Activated T-cell treated with anti-CD3 and anti-CD28 coated beads, Interleukin-2, amount 50 U/mL, for 1 hour (primary cell): ENCODE results near the gene ZSCAN16.
"Not testable (repeated sequence)": the region's sequence is repeated elsewhere in the genome, so short reads cannot be mapped to it uniquely, and the experiment has no call there.

Source experiments
- DNase-seq: peaks from one replicate; pipeline ENCODE4 v3.0.0-alpha.2; 2020

ZSCAN16 gene

DNA sequence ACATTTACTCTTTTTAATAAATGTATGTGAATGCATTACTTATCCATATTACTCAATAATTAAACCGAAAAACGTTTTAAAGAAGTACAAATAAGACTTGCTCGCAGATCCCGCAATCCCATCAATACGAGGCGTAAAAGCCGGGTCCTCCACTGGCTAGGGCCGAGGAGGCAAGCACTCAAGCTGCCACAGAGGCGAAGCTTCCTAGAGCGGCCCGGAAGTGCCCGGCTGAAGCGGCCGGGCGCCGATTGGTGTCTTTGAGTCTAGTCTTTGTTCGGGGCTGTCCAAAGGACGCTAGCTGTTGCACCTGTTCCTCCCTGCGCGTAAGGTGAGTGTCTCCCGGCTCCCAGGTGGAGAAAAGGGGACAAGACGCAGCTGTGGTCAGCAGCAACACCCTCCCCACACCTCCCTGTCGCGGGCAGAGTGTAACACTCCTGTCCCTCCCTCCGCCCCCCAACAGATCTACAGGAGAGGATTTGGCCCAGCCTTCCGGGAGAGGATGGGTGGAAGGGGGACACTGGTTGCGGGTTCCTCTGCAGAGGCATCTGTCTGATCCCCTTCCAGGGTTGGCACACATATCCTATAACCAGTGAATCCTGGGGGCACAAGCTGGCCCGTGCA lies at the start of gene ZSCAN16:
ZSCAN16 (plus strand) TSS at position 260 of the 621 bp plus-strand sequence. CDS start 835 bp downstream, outside the sequence.
- peak; percentile 79 for DNase-seq

DNA sequence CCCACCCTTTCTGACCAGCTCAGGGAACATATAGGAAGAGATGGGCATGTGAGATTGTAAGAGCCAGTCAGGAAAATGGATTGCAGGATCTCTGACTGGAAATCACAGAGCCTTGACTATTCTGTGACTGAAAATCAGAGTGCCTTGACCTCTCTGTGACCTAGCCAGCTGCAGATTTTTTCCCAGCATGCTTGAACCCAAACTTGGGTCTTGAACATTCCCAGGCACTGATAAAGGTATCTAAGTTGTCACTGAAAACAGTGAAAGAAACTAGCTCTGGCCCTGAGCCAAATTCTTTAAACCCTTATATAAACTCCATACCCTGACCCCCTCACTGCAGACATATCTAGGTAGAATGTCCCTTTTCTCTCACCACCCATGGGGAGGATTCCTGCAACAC lies 46.4 kb upstream of the ZSCAN16 start:
- DNase-seq, result no peak

DNA sequence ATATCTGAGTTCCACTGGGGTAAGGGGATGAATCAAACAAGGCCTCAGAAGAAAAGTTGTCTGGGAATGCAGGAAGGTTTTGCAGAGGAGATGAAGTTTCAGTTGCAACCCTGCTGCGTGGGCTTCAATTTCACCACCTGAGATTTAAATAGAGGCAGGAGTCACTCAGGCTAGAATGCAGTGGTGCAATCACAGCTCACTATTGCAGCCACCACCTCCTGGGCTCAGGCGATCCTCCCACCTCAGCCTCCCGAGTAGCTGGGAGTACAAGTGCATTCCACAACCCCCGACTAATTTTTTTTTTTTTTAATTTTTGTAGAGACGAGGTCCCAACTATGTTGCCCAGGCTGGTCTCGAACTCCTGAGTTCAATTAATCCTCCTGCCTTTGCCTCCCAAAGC lies 45.6 kb upstream of the ZSCAN16 start:
- DNase-seq, result no peak

DNA sequence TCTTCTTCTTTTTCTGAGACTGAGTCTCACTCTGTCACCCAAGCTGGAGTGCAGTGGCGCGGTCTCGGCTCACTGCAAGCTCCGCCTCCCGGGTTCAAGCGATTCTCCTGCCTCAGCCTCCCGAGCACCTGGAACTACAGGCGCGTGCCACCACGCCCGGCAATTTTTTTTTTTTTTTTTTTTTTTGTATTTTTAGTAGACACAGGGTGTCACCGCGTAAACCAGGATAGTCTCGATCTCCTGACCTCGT lies 44.1 kb upstream of the ZSCAN16 start, which contains the start of gene ZNF165:
ZNF165 (plus strand) TSS at position 188 of the 250 bp plus-strand sequence. CDS start 4,913 bp downstream, outside the sequence.
- DNase-seq, result not testable (repeated sequence)

DNA sequence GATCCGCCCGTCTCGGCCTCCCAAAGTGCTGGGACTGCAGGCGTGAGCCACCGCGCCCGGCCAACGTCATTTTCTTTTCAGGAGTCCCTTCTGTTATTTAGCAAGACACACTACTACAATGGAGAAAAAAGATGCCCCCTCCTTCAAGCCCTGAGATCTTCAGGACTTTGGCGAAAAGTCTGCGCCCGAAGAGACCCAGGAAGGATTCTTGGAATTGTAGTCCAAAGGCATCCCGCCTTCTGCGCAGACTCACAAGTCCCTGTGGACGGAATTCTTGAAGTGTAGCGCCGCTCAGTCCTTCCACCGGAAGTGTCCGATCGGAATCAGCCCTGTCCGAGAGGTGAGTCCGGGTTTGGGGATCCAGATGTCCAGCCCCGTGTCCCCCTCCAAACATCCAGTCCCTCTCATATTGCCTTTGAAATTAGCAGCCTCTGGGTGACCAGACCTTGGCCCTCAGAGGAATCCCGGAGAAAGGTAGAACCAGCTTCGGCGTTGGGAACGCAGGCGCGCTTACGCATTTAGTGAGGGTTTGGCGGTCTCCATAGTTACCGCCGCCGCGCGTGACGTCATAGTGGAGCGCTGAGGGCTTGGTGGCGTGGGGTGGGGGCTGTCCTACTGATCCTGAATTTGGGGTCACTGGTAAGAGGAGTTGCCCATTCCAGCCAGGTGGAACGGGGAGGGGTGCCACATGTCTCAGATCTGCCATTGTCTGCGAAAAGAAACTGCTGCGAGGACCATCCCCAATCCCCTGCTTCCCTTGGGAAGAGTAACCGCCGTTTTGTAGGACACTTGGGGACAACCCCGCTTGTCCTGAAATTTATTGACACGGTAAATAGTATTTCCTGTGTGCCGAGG lies 43.6 kb upstream of the ZSCAN16 start:
- DNase-seq, result peak; percentile 95

DNA sequence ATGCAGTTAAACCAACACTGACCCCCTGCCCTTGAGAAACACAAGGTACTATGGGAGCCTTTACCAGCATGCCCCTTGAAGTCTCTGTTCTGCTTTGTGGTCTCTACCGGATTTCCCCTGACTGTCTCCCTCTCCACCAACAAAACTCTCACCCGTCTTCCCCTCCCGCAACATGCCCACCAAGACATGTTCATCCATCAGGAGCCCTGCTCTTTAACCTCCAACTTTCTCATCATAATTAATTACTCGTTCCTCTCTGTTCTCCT lies 43.0 kb upstream of the ZSCAN16 start:
- no peak for DNase-seq

DNA sequence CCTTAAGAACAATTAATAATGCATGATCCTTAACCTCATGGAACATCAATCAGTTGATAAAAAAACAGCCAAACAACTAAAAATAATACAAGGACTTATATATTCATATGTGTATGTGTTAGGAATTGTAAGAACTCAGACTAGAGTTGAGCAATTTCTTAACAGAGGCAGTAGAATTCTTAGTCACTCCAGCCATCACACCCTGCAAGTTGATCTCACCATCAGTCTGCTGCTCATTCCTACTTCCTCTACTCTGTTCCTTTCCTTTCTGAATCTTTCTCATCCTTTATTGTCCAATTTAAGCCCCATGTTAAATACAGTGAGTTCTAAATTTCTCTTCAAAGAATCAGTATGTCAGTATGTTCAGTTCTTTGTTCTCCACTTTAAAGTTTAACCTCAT lies 41.5 kb upstream of the ZSCAN16 start:
- no peak for DNase-seq

DNA sequence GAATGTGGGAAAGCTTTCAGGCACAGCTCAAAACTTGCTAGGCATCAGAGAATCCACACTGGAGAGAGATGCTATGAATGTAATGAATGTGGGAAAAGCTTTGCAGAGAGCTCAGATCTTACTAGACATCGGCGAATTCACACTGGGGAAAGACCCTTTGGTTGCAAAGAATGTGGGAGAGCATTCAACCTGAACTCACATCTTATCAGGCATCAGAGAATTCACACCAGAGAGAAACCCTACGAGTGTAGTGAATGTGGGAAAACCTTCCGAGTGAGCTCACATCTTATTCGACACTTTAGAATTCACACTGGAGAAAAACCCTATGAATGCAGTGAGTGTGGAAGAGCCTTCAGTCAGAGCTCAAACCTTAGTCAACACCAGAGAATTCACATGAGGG lies 35.4 kb upstream of the ZSCAN16 start:
- DNase-seq, result no peak

DNA sequence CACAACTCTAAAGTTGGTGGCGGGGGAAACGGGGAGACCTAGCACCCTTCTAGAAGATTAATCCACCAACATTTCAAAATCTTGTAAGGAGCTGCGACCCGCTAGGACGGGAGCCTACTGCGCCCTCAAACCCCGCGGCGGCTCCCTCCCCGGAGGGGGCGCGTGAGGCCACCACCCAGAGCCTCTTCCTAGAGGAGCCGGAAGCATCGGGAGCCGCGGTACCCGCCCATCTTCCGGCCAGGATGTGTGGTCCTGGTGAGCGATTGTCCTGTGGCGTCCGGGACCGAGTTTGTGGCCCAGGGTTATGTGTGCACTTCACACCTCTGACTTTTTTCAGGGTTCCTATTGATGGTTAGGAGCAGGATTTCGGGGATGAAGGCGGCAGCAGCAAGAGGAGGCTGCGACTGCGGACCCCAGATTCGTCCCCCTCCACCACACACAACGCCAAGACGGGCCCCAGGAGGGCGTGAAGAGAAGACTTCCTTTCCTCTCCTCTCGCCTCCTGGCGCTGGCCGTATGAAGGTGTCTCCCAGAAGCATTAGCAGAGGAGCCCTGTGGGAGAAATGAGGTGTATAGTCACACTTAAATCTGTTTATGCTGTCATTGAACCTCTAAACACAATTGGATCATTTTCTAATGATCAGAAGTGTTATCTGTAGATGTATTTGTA lies 33.4 kb upstream of the ZSCAN16 start:
- no peak for DNase-seq

DNA sequence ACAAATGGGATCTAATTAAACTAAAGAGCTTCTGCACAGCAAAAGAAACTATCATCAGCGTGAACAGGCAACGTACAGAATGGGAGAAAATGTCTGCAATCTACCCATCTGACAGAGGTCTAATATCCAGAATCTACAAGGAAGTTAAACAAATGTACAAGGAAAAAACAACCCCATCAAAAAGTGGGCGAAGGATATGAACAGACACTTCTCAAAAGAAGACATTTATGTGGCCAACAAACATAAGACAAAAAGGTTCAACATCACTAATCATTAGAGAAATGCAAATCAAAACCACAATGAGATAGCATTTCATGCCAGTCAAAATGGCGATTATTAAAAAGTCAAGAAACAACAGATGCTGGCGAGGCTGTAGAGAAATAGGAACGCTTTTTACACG lies 22.2 kb upstream of the ZSCAN16 start:
- not testable (repeated sequence) for DNase-seq

DNA sequence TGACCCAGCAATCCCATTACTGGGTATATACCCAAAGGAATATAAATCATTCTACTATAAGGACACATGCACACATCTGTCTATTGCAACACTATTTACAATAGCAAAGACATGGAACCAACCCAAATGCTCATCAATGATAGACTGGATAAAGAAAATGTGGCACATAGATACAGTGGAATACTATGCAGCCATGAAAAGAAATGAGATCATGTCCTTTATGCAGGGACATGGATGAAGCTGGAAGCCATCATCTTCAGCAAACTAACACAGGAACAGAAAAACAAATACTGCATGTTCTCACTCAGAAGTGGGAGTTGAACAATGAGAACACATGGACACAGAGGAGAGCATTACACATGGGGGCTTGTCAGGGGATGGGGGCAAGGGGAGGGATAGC lies 21.7 kb upstream of the ZSCAN16 start:
- not testable (repeated sequence) for DNase-seq

DNA sequence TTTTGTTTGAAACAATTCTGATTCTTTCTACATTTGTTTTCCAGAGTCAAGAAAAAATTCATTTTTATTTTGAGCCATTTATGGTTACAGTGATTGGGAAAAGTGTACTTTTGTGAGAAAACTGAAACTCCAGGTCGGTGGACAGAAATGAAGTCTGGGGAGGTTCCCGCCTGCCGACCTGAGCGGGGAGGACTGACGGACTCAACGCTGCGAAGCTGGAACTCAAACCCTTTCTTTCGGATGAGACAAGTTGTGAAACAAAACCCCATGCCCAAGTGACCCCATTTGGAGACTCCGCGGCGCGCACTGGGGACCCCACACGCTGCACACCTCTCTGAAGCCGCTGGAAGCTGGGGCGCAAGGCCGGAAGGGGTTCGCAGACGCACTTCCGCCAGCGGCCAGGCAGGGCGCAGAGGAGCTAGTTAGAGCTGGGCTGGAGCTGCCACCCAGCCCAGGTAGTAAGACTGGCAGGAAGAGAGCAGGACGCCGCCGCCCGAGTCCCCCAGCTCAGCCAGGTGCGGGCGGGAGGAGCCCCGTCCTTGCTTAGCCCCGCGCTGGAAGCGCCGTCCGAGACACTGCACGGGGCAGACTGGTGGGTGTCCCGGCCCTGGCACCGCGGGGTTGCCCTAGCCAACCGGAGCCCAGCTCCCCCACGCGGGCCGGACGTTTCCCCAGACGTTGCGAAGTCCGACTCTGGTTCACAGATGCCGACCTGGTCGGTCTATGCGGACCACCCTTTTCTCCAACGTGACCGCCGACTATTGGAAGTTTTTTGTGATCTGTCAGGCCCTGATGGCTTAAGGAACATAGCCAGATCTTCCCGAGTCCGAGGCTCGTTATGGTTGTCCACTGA lies 19.8 kb upstream of the ZSCAN16 start:
- peak; percentile 85 for DNase-seq

DNA sequence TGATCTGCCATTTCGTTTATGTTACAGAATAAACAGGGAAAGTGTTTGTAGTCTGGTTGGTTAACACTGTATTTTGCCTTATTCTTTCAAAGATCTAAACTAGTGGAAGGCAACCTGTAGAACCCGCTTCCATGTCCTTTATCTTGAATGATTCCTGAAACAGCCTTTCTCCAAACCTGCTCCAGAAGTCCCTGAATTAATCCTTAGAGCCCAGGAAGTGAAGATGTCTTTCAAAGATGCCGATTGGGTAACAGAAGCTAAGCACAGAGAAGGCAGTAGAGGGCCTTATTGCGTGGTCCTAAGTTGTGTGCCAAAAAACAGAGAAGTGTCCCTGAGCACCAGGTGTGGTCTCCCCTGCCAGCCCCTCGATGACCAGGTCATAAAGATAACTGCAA lies 19.2 kb upstream of the ZSCAN16 start:
- DNase-seq, result no peak

DNA sequence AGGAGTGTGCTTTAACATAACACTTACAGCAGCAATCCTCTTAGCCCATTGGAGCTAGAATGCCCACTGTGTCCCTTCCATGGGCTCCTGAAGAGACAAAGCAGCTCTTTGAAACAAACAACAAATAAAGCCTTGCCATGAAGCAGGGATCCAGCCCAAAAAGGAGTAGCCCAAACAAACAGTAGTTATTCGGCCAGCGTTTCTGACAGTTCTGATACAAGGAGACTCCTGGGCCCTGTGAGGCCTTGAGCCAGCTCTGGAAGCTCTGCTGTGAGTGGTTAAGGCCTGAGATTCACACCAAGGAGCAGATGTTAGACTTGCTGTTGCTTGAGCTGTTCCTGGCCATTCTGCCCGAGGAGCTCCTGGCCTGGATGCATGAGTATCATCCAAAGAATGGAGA lies 16.9 kb upstream of the ZSCAN16 start:
- no peak for DNase-seq

DNA sequence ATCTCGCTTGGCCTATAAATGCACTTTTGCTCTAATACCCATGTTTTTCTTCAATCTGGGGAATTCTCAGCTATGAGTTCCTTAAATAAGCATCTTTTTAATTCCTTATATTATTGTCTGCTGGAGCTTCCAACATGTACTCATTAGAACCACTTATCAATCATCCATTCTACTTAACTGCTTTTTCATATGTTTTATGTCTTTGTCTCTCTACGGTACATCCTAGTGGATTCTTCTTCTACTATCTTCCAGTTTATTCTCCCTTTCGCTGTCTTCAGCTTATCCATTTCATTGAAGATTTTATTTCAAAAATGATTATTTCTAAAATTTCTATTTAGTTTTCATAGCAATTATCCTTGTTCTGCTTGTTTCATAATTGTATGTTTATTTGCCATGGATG lies 12.4 kb upstream of the ZSCAN16 start:
- no peak for DNase-seq

DNA sequence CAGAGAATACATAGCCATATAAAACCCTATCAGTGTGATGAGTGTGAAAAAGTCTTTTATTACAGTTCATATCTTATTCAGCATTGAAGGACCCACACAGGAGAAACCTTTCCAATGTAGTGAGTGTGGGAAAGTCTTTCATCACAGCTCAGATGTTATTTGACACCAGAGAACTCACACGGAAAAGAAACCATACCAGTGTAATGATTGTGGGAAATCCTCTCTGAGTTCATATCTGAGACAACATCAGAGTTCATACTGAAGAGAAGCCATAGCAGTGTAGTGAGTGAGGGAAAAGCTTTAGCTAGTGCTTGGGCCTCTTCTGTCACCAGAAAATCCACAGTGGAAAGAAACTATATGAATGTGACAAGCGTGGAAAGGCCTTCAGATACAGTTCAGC lies 8.6 kb upstream of the ZSCAN16 start:
- no peak for DNase-seq

DNA sequence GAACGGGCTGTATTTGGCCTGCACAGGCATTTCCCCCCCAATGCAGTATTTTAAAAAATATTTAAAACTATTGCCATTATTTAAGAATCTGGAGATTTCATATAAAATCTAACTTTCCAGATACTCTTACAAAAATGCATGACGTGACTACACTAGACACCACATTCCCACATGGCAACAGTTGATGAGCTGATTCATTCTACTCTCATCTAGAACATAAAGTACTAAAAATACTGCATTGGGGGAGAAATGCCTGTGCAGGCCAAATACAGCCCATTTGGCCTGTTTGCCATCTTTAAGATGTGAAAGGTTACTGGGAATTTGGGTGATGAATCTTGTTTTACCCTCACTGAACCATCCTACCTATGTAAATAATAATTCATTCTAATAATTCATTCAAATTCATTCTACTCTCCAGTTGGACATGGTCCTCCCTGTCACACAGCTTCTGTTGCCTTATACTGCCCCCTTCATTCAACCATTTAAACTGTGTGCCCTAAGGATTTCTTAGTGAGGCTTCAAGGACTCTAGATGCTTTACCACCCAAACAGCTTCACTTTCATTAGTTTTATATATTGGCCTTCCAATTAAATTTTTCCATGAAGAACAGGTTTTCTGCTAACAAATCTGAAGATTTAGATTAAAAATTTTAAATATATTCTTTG lies 6.9 kb upstream of the ZSCAN16 start:
- DNase-seq, result no peak

DNA sequence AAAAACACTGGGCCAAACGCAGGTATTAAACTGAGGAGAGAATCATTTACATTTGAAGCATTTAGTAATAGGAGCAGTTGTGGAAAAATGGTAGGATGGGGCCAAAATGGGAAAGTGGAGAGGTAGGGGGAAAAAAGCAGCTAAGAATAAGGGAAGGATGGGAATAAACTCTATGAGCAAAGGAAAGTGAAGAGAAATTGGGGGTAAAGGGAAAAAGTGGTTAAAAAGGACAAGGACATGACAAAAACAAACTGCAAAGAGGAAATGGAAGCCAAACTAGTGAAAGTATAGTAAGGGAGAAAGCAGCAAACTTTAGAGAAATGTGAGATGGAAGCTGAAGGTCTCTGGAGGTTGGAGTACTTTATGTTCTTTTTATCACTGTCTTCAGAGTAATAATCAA lies 6.2 kb upstream of the ZSCAN16 start:
- no peak for DNase-seq

DNA sequence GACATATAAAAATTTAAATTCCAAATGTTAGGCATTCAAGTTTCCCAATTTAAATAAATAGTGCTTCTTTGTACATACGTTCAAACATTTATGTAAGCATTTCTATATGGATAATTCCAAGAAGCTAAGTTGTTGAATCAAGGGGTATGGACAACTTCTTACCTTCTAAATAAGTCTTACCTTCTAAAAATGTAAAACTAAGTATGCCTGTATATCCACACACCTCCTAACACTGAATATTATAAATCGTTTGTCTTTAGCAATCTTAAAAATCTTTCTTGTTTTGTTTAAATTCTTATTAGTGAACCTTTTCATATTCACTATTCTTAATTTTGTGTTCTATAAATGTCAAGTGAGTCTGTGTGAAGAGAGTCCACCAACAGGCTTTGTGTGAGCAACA lies 2.5 kb upstream of the ZSCAN16 start:
- no peak for DNase-seq

DNA sequence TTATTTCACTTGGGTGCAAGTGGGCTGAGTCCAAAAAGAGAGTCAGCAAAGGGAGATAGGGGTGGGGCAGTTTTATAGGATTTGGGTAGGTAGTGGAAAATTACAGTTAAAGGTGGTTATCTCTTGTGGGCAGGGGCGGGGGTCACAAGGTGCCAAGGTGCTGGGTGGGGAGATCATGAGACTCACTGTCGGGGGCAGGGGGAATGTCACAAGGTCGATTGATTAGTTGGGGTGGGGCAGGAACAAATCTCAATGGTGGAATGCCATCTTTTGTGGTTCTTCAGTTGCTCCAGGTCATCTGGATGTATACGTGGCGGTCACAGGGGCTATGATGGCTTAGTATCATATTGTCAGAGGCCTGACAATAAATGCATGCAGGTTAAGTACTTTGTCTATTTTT lies 2.1 kb upstream of the ZSCAN16 start:
- not testable (repeated sequence) for DNase-seq

DNA sequence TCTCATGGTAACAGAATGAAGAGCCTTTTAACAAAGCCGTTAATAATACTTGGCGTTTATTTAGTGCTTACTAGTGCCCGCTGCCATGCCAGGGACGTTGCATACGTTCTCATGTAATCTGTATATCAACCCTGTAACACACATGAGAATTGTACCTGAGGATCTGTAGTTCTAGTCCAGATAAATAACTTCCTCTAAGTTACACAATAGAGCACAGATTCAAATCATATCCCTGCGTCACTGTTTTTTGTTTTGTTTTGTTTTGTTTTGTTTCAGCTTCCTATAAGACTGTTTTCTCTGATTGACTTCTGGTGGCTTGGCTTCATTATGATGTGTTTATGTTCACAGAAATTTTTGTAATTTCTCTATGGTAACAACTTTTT lies 553 bp downstream of the ZSCAN16 start:
- no peak for DNase-seq

DNA sequence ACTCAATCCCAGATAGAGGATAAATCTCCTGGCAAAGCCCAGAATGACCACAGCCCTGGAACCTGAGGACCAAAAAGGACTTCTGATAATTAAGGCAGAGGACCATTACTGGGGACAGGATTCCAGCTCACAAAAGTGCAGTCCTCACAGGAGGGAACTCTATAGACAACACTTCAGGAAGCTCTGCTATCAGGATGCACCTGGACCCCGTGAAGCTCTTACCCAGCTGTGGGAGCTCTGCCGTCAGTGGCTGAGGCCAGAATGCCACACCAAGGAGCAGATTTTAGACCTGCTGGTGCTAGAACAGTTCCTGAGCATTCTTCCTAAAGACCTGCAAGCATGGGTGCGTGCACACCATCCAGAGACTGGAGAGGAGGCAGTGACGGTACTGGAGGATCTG lies 992 bp downstream of the ZSCAN16 start:
- no peak for DNase-seq

DNA sequence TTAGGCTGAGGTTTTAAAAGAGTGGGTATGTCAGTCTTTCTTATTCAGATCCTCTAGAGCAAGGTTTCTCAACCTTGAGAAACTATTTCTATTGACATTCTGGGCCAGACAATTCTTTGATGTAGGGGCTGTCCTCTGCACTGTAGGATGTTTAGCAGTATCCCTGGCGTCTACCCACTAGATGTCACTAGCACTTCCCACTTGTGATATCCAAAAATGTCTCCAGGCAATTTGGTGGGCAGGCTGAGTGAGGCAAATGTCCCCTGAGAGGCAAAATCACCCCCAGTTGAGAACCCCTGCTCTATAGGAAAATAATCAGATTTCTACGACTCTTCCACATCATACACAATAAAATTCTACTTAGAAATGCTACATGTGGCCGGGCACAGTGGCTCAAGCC lies 9.6 kb downstream of the ZSCAN16 start:
- no peak for DNase-seq
